Measurements from ENCODE around the gene SERGEF. TPM values are rescaled to one million over a fixed set of nuclear protein-coding genes. Genes with fewer than 3 reads are reported as not detected.

The SERGEF gene
- total RNA-seq, 1 experiment from 2014 or later = 31.4 TPM

GRCh38 chr11:17778352-17778751, 234.5 kb downstream of the SERGEF start:
- TF ChIP-seq CTCF (conservative IDR thresholded peaks at IDR 0.05) = no peak
- Histone ChIP-seq H3K23ac (ENCODE audit: insufficient read length, low read depth, low read length) (no peak overlapping the region), H3K9me3 (ENCODE audit: control insufficient read depth, low read depth, low read length) (no peaks in the 10 kb centered on the region), H2BK15ac (ENCODE audit: low read depth, low read length) (no peak overlapping the region), H4K5ac (ENCODE audit: insufficient read length, low read depth, low read length) (no peak overlapping the region), H2AK5ac (ENCODE audit: insufficient read length, low read length) (no peak overlapping the region), H2AFZ (ENCODE audit: low read length) (no peak overlapping the region), H3K4me2 (ENCODE audit: insufficient read depth, insufficient read length, low read length) (no peak overlapping the region), H2BK20ac (ENCODE audit: low read depth, low read length, poor library complexity, severe bottlenecking) (no peak overlapping the region), H3K79me1 (ENCODE audit: insufficient read depth, low read depth, low read length, poor library complexity, severe bottlenecking) (no peaks in the 10 kb centered on the region), H4K20me1 (ENCODE audit: control insufficient read depth, insufficient read depth, insufficient read length) (no peaks in the 10 kb centered on the region), H2BK5ac (ENCODE audit: insufficient read length, low read length) (no peak overlapping the region), H3K14ac (ENCODE audit: insufficient read depth, low read length) (no peak overlapping the region), H3K56ac (ENCODE audit: insufficient read length, low read depth, low read length) (no peak overlapping the region), H3T11ph (ENCODE audit: low read length) (no peak overlapping the region), H2BK120ac (ENCODE audit: low read depth, low read length, poor library complexity, severe bottlenecking) (no peak overlapping the region), H3K4ac (ENCODE audit: low read depth, low read length) (no peak overlapping the region), H3K18ac (ENCODE audit: insufficient read length, low read depth, low read length) (no peak overlapping the region), H3K9ac (ENCODE audit: extremely low read depth, insufficient read length, low read length) (no peak overlapping the region), H3K27me3 (ENCODE audit: insufficient read depth, low read length) (no peaks in the 10 kb centered on the region), H4K91ac (ENCODE audit: insufficient read length, low read depth, low read length) (no peak overlapping the region), H3K27ac (ENCODE audit: insufficient read length, low read depth, low read length) (no peak overlapping the region), H3K4me1 (ENCODE audit: insufficient read depth, low read length) (no peaks in the 10 kb centered on the region), H4K8ac (replicated peaks; ENCODE audit: insufficient read length, low read depth, low read length) (no peak overlapping the region), H3K79me2 (ENCODE audit: insufficient read depth, low read length) (no peaks in the 10 kb centered on the region), H3K23me2 (ENCODE audit: insufficient read length, low read depth, low read length, poor library complexity, severe bottlenecking) (no peaks in the 10 kb centered on the region), H2BK12ac (ENCODE audit: insufficient read length, low read depth, low read length) (no peak overlapping the region)
- no peaks in the 10 kb centered on the region for H3K9me3 Mint-ChIP-seq
- H3K36me3 Mint-ChIP-seq (ENCODE audit: insufficient read depth in 1 of 3, low read depth in 3 of 3) = no peaks in the 10 kb centered on the region
- no peak overlapping the region for H3K4me3 Mint-ChIP-seq
- H3K27me3 Mint-ChIP-seq (ENCODE audit: low read depth) = peaks cover 3% of the 10 kb centered on the region
- WGBS (ENCODE audit: extremely low coverage, insufficient read length, low lambda C conversion rate) = no CpG with 5 or more reads among the region's 5 CpGs
- no peak for DNase-seq
- H3K4me1 Mint-ChIP-seq = no peaks in the 10 kb centered on the region; a peak in 1 of 4 replicates
- peak overlapping the region in 2 of 3 experiments; percentile 49 to 62; a peak in 2 of 7 replicates for H3K27ac Mint-ChIP-seq
